Measurements from ENCODE around the gene PPFIA4.

DNA sequence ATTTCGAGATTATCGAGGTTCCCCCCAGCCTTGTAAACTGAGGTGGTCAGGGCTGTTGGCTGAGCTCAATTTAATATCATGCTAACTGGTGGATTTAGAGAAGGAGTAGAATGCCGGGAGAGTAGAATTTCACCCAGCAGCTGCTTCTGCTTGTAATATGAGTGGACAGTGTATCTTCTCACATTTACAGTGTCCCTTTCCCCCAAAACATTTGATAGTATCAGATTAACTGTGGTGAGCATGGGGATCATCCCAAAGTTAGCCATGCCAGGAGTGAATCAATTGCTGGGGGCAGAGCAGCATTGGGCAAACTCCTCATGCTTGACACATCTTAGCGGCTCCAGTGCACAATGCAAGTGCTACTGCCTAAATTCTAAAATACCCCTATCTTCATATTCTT lies 9.2 kb upstream of the PPFIA4 start:
- TF ChIP-seq, protein P1, sequence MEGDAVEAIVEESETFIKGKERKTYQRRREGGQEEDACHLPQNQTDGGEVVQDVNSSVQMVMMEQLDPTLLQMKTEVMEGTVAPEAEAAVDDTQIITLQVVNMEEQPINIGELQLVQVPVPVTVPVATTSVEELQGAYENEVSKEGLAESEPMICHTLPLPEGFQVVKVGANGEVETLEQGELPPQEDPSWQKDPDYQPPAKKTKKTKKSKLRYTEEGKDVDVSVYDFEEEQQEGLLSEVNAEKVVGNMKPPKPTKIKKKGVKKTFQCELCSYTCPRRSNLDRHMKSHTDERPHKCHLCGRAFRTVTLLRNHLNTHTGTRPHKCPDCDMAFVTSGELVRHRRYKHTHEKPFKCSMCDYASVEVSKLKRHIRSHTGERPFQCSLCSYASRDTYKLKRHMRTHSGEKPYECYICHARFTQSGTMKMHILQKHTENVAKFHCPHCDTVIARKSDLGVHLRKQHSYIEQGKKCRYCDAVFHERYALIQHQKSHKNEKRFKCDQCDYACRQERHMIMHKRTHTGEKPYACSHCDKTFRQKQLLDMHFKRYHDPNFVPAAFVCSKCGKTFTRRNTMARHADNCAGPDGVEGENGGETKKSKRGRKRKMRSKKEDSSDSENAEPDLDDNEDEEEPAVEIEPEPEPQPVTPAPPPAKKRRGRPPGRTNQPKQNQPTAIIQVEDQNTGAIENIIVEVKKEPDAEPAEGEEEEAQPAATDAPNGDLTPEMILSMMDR (IDR thresholded peaks at IDR 0.05; ENCODE audit: low read depth, low read length): no peak
- TF ChIP-seq EZH2phosphoT487 (IDR thresholded peaks at IDR 0.05; ENCODE audit: low read depth): no peak

Measured in OCI-LY3 (cell line).